HG03571 (cell line): Measurements from ENCODE around the gene CD302.
"Not testable (repeated sequence)": the region's sequence is repeated elsewhere in the genome, so short reads cannot be mapped to it uniquely, and the experiment has no call there.

Experiments
- ATAC-seq: cut with Tn5 transposase; IDR thresholded peaks from one replicate; pipeline ENCODE4 v1.9.1; 2021; ENCODE audit not compliant: unreplicated experiment

Gene CD302

DNA sequence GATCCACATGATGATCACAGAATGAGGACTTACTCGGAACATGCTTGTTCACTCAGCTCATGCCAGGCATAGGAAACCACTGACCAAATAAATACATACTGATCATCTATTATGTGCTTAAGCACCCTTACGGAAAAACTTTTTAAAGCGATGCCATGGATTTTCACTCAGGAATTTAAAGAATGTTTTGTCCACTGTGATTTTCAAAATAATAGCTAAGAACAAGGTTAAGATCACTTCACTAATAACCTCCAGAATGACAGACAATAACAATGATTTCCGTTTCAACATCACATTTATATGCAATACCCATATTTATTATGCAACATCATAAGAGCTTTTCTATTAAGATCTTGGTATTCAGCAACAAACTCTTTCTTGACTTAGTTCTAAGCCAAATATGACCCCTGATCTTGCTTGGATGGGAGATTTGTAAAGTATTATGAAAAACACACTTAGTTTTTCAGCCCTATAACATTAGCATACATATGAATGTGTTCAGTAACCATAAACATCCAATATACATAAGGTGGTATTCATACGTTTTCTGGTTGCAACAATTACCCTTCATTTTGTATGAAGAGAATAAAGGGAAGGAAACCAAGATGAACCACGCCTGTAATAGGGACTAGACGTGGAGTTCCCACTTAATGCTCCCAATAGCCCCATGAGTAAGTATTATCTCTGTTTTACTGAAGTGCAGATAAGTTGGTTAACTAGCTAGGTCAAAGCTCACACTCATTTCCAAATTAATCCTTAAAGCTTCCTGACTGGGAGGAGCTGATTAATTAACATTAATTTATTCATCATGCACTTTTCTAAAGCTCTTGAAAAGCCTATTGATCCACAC is 1.9 kb downstream of the CD302 start:
- no peak for ATAC-seq

GRCh38 chr2:159793326-159793725 is 4.7 kb downstream of the CD302 start:
- ATAC-seq = no peak

GRCh38 chr2:159792599-159792998 is 5.4 kb downstream of the CD302 start:
- ATAC-seq = no peak

GRCh38 chr2:159792036-159792435 is 6.0 kb downstream of the CD302 start:
- no peak for ATAC-seq

- ATAC-seq = no peak
These were observed 7.7 kb downstream of the CD302 start for GRCh38 chr2:159790323-159790722.

- no peak for ATAC-seq
These were observed 9.8 kb downstream of the CD302 start for GRCh38 chr2:159788253-159788652.

- not testable (repeated sequence) for ATAC-seq
These were observed 10.4 kb downstream of the CD302 start for GRCh38 chr2:159787647-159788046.

DNA sequence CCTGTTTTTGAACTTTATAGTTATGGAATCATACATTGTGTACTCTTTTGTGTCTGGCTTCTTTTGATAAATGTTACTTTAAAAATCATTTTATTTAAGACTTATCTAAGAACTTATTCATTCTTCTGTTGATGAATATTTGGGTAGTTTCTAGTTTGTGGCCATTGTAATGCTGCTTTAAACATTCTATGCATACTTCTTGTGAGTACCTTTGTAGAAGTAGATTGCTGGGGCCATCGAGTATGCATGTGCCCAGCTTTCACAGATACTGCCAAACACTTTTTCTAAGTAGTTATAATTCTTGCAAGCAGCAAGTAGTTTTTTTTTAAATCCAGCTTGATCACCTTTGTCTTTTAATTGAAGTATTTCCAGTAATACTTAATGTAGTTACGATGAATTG is 11.1 kb downstream of the CD302 start:
- ATAC-seq = no peak

- no peak for ATAC-seq
These were observed 12.8 kb downstream of the CD302 start for GRCh38 chr2:159785195-159785594.

DNA sequence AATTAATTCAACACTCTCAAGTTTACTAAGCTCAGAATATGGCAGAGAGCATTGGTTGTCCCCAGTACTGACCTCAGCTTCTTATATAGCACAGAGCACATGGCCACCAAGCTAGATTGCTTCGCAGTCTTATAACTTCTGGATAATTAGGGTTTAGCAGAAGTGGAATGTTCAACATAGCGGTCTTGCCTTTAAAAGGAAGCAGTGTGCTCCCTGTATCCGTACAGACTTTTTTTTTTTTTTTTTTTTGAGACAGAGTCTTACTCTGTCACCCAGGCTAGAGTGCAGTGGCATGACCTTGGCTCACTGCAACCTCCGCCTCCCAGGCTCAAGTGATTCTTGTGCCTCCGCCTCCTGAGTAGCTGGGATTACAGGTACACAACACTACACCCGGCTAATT is 13.3 kb downstream of the CD302 start:
- not testable (repeated sequence) for ATAC-seq

DNA sequence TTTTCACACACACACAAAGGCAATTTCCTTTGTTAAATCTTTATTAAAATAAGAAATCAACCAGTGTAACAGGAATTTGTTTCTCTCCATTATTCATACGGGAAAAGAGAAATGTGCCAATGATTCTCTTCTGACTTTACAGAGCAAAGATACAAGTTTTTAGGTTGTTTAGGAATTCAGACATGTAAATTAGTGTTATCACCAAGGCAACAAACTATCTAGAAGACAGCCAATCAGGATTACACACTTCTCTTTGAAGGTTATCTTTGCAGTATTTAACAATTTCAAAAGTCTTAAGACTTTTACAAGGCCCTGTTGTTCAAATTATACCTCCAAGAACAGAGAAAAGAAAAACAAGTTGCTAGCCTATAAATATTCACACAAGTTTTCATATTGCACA is 14.5 kb downstream of the CD302 start:
- ATAC-seq = no peak

GRCh38 chr2:159776321-159776720 is 21.7 kb downstream of the CD302 start:
- no peak for ATAC-seq

- no peak for ATAC-seq
These were observed 23.0 kb downstream of the CD302 start for GRCh38 chr2:159775021-159775420.

GRCh38 chr2:159774370-159774990 is 23.5 kb downstream of the CD302 start:
- ATAC-seq = no peak

- ATAC-seq = no peak
These were observed 24.1 kb downstream of the CD302 start for GRCh38 chr2:159773886-159774285.

- ATAC-seq = no peak
These were observed 24.6 kb downstream of the CD302 start for GRCh38 chr2:159773426-159773825.

- ATAC-seq = no peak
These were observed 28.9 kb downstream of the CD302 start for GRCh38 chr2:159769147-159769546.

- no peak for ATAC-seq
These were observed 35.9 kb downstream of the CD302 start for GRCh38 chr2:159762075-159762474.

DNA sequence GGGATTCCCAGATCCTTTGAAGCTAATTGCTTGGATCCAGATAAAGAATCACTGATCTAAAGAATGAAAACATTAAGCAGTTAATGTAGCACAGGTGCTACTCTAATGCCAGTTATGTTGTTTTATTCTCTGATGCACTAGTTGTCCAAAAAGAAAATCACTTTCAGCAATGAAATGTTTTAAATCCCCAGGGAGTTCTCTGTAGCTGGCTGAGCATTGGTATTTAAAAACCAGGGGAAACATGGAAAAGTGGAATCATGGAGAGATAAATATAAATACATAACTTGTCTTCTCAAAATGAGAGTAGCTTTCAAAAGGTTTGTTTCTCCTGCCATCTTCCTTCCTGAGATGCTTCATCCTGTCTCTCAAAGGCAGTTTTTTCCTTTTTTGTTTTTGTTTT is 37.7 kb downstream of the CD302 start:
- ATAC-seq = no peak

GRCh38 chr2:159759577-159759976 is 38.4 kb downstream of the CD302 start:
- ATAC-seq = no peak

DNA sequence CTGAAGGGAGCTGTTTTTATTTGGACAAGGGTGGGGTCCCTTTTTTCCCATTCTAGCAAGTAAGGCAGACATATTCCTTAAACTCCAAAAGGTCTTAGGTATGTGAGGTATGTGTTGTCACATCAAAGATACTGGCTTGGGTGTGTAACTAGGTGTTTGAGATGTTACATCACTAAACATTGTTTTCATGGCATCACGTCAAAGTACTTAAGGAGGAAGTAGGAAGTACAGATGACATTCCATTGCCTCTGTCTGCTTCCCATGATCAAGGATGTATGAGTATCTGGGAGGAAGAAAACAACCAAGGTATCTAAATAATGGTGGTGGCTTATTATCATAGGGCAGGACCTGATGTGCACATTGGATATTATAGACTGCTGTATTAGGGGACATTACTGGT is 39.3 kb downstream of the CD302 start:
- no peak for ATAC-seq

DNA sequence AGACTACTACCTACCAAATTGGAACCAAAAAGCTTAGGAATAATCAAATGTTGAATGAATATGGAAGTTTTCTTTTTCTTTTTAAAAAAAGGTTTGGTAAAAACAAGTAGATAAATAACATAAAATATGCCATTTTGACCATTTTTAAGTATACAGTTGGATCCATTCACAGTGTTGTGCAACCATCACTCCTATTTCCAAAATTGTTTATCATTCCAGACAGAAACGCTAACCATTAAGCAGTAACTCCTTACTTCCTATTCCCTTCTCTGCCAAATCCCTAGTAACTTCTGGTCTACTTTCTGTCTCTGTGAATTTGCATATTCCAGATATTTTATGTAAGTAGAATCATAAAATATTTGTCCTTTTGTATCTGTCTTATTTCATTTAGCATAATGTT is 39.8 kb downstream of the CD302 start:
- no peak for ATAC-seq

GRCh38 chr2:159755788-159756187 is 42.2 kb downstream of the CD302 start:
- ATAC-seq = no peak
